Glomerular visceral epithelial cell (primary cell): ENCODE results near the gene XYLT1.

Source experiments
- DNase-seq: peaks from one replicate; pipeline ENCODE4 v3.0.0-alpha.2; 2016; ENCODE audit errors: extremely low spot score

Gene XYLT1

GRCh38 chr16:17459903-17460521 lies 10.7 kb downstream of the XYLT1 start:
- DNase-seq = no peak

DNA sequence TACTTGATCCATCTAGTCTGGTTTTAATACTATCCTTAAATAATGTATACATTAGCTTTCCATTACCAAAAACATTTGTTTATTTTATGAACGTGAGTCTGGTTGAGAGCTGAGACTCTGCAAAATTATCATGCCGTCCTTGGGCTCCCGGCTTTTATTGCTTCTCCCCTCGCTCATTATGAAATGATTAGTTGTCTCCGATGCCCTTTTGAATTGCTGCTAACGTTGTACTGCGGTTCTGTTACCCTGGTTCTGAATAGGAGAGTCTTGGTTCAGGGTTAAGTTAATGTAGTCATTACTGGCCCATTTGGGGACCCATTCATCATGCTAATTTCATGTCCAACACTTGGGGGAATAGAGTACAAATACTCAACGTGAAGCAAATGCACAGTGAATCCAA lies 12.8 kb downstream of the XYLT1 start:
- DNase-seq = no peak

GRCh38 chr16:17457513-17457912 lies 13.2 kb downstream of the XYLT1 start:
- no peak for DNase-seq

- no peak for DNase-seq
Observed at GRCh38 chr16:17454162-17454730, 16.5 kb downstream of the XYLT1 start.

DNA sequence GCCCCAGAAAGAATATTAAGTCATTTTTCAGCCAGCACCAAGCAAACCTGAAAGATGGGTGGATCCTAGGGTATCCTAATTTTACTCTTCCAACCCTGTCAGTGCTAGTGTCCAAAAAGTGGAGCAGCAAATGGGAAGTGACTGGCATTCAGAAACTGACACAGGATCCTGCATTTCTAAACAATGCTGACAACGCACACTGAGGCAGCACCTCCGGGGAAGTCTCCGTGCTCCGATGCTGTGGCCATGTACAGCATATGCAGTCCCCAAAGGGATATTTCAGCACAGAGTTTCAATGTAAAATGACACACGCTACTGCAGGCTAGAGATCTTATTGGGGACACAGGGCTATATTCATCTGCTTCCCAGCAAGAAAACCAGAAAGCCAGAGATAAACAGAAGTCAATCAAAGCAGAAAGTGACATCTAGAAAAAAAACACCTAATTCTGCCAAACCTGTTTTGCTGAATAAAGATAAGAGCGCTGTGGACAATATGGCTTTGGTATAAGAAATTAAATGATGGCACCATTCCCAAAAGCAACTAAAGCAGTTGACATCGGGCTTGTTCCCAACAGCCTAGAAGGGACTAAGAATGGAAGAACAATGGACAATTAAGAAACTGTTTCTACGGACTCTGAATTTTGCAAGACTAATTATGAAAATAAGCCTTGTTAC lies 17.3 kb downstream of the XYLT1 start:
- no peak for DNase-seq

GRCh38 chr16:17452922-17453321 lies 17.8 kb downstream of the XYLT1 start:
- no peak for DNase-seq

- no peak for DNase-seq
Observed at GRCh38 chr16:17451843-17452242, 18.9 kb downstream of the XYLT1 start.

DNA sequence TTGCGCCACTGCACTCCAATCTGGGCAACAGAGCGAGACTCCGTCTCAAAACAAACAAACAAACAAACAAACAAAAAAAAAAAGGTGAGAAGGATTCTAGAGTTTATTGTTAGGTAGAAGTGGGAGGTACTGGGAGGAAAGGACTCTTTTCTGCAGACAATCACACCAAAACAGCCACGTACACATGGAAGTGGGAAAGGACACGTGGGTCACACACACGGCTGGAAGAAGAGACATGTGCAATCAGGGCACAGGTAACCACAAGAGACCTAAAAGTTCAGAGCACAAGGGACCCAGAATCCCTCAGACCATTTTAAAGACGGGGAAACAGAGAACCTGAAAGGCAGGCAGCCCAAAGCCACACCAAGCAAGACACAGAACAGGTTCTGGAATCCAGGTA lies 20.5 kb downstream of the XYLT1 start:
- no peak for DNase-seq

DNA sequence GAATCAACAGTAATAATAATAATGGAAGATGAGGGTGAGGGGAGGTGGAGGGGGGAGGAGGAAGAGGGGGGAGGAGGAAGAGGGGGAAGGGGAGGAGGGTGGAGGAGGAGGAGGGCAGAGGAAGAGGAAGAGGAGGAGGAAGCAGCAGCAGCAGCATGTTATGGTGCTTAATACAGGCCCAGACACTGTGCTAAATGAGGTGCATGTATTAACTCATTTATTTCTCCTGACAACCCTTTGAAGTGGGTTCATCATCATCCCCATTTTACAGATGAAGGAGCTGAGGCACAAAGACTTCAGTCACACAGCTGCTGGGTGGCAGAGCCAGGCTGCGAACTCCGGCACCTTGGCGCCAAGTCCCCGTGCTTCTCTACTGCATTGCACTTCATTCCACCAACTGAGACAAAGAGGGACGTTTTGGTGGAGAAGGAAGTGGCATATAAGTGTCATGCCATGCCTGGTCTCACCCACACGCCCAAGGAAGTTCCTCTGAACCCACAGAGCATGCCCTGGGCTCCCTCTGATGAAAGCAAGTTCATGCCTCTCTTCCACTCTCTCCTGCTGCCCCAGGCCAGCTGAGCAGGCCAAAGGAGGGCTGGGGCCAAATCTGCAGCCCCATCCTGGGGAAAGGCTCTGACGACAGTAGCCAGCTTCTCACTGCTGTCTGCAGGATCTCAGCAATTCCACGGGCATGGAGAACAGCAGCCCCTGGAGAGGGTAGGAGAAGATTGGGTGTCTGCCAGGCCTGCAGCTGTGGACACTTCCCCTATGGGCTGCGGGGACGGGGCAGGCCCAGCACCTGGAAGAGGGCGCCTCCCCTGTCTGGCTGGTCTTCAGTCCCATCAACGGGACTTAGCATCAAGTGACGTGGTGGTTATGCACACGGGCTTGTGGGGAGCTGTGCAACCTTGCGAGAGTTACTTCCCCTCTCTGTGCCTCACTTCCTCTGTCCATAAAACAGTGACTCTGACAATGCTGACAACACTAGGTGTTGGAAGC lies 21.8 kb downstream of the XYLT1 start:
- DNase-seq = no peak

DNA sequence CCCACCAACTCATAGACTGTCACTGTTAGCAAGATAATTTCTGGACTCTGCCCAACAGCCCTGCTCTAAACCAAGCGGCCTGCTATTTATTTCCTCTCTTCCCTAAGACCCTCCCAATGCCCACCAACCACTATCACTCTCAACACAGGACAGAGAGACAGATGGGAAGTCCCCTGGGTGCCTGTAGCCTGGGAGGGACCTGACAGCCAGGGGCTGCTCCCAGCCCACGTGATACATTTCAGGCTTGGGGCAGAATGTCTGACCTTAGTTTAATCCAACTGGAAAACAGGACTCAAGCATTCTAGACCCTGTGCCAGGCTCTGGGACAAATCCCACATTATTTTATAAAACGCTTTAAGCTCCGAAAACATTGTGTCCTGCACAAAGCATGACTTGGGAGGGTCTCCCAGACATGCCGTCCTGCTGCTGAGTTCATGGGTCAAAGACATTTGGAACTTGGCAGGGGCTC lies 23.6 kb downstream of the XYLT1 start:
- no peak for DNase-seq

- DNase-seq = no peak
Observed at GRCh38 chr16:17446661-17447060, 24.1 kb downstream of the XYLT1 start.

GRCh38 chr16:17445421-17445820 lies 25.3 kb downstream of the XYLT1 start:
- DNase-seq = no peak

- DNase-seq = no peak
Observed at GRCh38 chr16:17444658-17445057, 26.1 kb downstream of the XYLT1 start.

DNA sequence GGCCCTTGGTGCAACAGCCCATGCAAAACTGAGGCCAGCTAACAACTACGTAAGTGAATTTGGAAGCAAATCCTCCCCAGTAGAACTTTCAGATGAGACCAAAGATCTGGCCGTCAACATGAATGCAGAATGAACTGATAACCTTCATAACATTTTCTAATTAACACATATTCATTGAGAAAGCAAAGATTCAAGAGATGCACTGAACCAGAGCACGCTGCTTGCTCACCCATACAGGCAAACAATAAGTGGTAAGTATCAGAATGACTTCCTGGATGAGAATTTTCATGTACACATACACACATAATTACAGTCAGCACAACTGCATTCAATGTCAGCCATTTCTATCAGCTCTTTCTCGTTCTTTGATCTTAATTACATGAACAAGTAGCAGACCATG lies 30.6 kb downstream of the XYLT1 start:
- DNase-seq = no peak

DNA sequence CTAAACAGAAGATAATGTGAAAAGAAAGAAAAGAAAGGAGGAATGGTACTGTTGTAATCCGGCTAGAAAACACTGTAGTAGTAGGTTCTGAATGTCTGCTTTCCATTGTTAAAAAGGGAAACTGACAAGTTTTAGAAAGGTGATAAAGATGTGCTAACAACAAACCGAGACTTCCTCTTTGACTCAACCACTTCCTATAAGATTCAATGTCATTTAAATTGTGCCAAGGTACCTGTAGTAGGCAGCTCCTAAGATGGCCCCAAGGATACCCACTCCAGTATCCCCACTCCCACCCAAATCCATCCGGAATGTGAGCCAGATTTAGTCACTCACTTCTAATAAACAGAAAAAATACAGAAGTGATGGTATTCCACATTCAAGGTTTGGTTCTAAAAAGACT lies 31.2 kb downstream of the XYLT1 start:
- DNase-seq = no peak

DNA sequence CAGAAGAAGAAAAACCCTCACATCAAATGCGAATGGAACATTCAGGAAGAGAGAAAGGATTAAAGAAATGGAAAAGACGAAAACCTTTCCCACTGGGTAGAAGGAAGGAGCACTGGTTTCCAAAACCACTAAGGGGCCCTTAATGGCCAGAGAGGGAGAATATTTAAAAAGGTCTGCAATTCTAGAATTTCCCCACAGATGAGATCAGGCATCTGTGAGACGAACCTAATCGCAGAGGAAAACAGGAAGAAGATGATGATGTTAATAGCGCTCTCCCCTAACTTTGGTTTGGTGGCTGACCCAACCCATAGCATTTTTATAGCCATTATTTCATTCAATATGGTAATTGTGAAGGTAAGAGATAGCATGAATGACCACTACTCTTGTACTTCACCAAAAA lies 32.8 kb downstream of the XYLT1 start:
- DNase-seq = no peak

- DNase-seq = no peak
Observed at GRCh38 chr16:17437127-17437720, 33.5 kb downstream of the XYLT1 start.

GRCh38 chr16:17435318-17435717 lies 35.4 kb downstream of the XYLT1 start:
- DNase-seq = no peak

- no peak for DNase-seq
Observed at GRCh38 chr16:17433577-17434451, 36.9 kb downstream of the XYLT1 start.

GRCh38 chr16:17432901-17433576 lies 37.7 kb downstream of the XYLT1 start:
- DNase-seq = no peak
